Measurements from ENCODE around the gene TBC1D22A.
A peak's percentile ranks its signal among the peaks of the same experiment; 100 is the strongest.

The TBC1D22A gene

DNA sequence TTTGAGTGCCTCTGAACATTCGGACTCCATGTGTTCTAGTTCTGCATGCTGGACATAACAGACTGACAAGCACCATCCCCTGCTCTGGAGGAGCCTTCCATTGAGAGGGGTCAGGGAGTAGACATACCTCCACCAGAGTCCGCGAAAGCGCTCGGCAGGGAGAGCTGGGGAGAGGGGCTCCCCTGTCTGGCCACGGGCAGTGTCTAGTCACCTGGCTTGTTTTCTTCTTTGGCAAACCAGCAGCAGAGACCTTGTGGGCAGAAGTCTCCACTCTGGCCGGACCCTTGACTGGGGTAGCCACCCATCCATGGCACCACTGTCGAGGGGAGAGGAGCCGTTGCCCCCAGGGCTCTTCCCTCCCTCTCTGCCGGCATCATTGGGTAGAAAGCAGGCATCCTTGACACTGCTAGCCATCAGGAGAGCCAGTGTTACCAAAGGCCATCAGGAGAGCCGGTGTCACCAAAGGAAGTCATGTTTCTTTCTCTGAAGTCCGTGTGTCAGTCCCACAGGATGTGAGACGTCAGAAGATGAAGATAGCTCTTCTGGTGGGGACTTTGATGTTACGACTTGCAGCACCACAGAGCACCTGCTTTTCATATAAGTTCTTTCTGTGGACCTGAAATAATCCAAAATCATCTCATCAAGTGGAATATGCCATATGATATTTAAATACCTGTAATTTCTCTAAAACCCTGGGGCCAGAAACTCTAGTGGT, 305.6 kb downstream of the TBC1D22A start:
- no peak for DNase-seq

GRCh38 chr22:47068626-47068996, 306.2 kb downstream of the TBC1D22A start:
- DNase-seq, result no peak

- no peak for DNase-seq
Measured at GRCh38 chr22:47069270-47069669, 306.8 kb downstream of the TBC1D22A start.

GRCh38 chr22:47071078-47071806, 308.8 kb downstream of the TBC1D22A start:
- no peak for DNase-seq

DNA sequence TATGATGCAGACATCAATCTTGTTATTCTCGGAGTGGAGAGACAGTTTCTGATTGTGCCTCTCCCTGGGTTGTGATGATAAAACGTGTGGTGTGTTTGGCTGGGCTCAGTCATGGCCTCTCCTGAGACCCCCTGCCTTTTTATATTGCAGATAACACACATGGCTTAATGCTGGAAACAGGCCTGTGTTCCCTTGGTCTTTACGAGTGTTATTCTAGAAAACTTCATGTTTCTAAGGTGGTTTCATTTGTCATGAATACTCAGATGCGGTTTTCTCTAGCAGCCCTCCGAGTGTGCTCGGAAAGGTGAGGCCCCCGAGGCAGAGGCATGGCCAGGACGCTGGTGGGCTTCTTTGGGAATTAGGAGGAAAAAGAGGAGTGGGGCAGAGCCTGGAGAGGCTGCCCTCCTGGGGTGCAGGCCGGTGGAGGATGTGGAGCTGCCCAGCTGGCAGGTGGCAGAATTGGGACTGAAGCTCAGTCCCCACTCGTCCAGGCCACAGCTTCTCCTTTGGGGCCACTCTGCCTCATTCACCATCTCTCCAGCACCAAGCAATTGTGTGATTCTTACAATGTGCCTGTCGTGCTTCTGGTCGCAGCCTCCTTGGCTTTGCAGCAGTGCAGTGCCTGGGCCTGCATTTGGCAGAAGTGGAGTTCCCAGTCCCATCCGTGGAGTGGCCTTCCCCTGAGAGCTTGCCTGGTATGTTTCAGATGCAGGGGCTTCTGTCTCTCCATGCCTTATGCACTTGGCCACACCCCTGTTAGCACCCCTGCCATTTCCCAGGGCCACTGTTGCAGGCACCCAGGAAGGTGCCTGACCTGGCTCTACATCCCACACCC, 309.6 kb downstream of the TBC1D22A start:
- DNase-seq, result no peak

- no peak for DNase-seq
Measured at GRCh38 chr22:47072642-47072967, 310.2 kb downstream of the TBC1D22A start.

DNA sequence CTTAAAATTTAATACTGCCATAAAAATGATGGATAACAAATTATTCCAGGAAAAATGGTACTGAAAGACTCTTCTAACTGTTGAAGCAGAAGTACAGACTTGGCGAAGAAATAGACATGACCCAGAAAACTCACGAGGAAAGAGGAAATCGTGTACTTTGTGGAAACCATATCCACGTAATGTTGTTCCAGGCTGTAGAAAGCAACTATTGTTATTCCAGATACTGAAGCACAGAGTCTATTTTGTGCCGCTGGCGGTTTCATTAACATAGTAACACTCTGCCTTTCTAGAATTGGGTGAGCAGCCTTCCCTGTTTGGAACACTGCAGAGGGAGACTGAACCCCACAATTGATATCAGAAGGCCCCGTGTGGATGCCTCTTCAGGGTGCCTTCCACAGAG, 310.6 kb downstream of the TBC1D22A start:
- peak in 1 of 2 donors; percentile 44 for DNase-seq

DNA sequence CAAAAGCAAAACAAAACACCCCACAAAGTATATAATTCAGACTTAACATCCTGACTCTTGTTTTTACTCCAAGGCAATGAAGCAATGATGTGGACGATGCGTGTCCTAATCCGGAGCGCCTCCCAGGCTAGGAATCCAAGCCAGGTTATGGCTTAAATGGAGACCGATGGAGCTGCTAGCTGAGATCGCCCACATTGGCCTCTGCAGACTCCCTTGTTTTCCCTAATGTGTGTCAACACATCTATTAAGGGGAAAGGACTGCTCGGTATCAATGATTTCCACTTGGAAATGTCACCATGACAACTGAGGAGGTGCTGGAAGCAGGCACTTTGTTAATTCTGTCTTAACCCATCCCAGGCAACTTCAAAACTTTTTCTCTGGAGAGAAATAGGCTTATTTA, 311.7 kb downstream of the TBC1D22A start:
- no peak for DNase-seq

GRCh38 chr22:47075568-47075967, 313.1 kb downstream of the TBC1D22A start:
- no peak for DNase-seq

GRCh38 chr22:47076758-47077157, 314.3 kb downstream of the TBC1D22A start:
- DNase-seq, result no peak

GRCh38 chr22:47080100-47080499, 317.6 kb downstream of the TBC1D22A start:
- no peak for DNase-seq

GRCh38 chr22:47082505-47082904, 320.1 kb downstream of the TBC1D22A start:
- DNase-seq, result no peak

DNA sequence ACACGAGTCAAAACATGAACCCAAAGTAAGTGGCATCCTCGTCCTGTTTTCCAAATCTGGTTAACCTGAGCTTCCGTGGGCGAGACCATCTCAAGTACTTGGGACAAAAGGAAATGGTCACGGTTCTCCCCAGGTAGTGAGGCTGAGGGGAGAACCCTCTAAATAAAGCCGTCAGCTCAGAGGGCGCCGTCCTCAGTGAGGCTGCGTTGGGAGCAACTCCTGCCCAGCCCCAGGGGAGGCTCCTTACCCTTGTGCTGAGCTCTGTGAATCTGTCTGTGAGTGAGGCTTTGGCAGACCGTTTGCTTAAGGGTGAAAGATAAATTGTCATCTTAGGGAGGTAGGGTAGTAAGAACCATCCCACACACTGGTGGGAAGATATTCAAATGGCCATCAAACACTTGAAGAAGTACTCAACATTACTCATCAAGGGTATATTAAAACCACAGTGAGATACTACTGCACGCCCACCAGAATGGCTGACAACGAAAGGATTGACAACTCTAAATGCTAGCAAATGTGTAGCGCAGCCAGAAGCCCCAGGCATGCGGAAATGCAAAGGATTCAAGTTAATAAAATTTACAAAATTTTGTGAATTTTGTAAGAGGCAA, 321.0 kb downstream of the TBC1D22A start:
- DNase-seq, result no peak

- DNase-seq, result no peak
Measured at GRCh38 chr22:47084226-47084625, 321.8 kb downstream of the TBC1D22A start.

GRCh38 chr22:47086596-47087248, 324.3 kb downstream of the TBC1D22A start:
- DNase-seq, result no peak

GRCh38 chr22:47088480-47089158, 326.2 kb downstream of the TBC1D22A start:
- no peak for DNase-seq

DNA sequence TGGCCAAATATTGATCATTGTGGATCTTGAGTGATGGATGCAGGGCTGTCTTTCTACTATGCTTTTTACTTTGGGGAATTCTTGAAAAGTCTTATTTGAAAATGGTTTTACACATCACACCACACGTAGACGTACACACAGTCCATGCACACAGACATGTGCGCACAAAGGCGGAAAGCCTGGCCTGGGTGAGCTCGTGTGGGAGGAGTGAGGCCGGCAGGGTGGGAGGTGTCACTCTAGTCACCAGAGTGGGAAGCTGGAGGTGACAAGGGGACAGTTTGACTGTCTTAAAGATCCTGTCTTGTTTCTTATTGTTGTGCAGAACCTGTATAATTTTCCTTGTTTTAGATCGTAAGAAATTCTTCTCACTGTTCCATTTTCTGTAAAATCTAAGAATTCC, 326.9 kb downstream of the TBC1D22A start:
- DNase-seq, result no peak

- no peak for DNase-seq
Measured at GRCh38 chr22:47089796-47090460, 327.5 kb downstream of the TBC1D22A start.

DNA sequence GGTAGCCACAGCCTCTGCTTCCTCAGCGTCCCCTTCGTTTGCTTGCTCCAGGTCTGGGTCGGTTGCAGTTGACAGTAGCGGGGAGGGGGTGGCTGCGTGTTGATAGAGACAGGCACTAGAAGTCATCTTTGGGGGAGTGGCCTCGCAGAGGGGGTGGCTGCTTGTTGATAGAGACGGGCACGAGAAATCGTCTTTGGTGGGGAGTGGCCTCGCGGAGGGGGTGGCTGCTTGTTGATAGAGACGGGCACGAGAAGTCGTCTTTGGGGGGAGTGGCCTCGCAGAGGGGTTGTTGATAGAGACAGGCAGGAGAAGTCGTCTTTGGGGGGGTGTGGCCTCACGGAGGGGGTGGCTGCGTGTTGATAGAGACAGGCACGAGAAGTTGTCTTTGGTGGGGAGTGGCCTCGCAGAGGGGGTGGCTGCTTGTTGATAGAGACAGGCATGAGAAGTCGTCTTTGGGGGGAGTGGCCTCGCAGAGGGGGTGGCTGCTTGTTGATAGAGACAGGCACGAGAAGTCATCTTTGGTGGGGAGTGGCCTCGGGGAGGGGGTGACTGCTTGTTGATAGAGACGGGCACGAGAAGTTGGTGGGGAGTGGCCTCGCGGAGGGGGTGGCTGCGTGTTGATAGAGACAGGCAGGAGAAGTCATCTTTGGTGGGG, 328.3 kb downstream of the TBC1D22A start:
- DNase-seq, result no peak

- no peak for DNase-seq
Measured at GRCh38 chr22:47091246-47091651, 328.8 kb downstream of the TBC1D22A start.

All from hippocampal formation (tissue), 2 donors.